HL-60 (cell line): Measurements from ENCODE around the gene DISP3.
"Not testable (repeated sequence)": the region's sequence is repeated elsewhere in the genome, so short reads cannot be mapped to it uniquely, and the experiment has no call there.

Experiments
- DNase-seq, 2 experiments: peaks; one replicate each; pipeline ENCODE4 v3.0.0-alpha.2; 2010 to 2020; ENCODE audit warnings: low read depth in 1 of 2, low spot score in 1 of 2
- H3K27ac ChIP-seq: fragments of 250-450 bp; sonication (Bioruptor Pico); replicated peaks from 2 replicates; pipeline ENCODE4 v1.5.1; 2020; ENCODE audit warnings: mild to moderate bottlenecking, moderate library complexity
- H3K27me3 ChIP-seq: fragments of 250-450 bp; sonication (Bioruptor Pico); 2 replicates; pipeline ENCODE4 v1.5.1; 2021; ENCODE audit warnings: mild to moderate bottlenecking, moderate library complexity; ENCODE audit not compliant: insufficient read depth, poor library complexity, severe bottlenecking
- H3K4me3 ChIP-seq: replicated peaks from 2 replicates; pipeline ENCODE4 v1.5.1; 2011; ENCODE audit warnings: mild to moderate bottlenecking, control low read depth, low read length; ENCODE audit not compliant: insufficient read depth
- GABPA ChIP-seq: IDR thresholded peaks from 2 replicates; pipeline ENCODE4 v1.6.1; 2012; ENCODE audit warnings: low read depth
- POLR2AphosphoS5 ChIP-seq: IDR thresholded peaks from 2 replicates; pipeline ENCODE4 v1.6.1; 2012; ENCODE audit warnings: low read depth
- SPI1 ChIP-seq: IDR thresholded peaks from 2 replicates; pipeline ENCODE4 v1.6.1; 2012; ENCODE audit warnings: low read depth, mild to moderate bottlenecking, borderline replicate concordance
- TF ChIP-seq, protein P1 (sequence below): IDR thresholded peaks from one replicate; pipeline ENCODE4 v1.5.1; 2011; ENCODE audit warnings: low read length, control low read depth, inconsistent platforms; ENCODE audit not compliant: insufficient read depth
- TF ChIP-seq, protein P2 (sequence below): IDR thresholded peaks from 2 replicates; pipeline ENCODE4 v1.6.1; 2012; ENCODE audit warnings: low read depth; ENCODE audit not compliant: insufficient replicate concordance

Gene DISP3

DNA sequence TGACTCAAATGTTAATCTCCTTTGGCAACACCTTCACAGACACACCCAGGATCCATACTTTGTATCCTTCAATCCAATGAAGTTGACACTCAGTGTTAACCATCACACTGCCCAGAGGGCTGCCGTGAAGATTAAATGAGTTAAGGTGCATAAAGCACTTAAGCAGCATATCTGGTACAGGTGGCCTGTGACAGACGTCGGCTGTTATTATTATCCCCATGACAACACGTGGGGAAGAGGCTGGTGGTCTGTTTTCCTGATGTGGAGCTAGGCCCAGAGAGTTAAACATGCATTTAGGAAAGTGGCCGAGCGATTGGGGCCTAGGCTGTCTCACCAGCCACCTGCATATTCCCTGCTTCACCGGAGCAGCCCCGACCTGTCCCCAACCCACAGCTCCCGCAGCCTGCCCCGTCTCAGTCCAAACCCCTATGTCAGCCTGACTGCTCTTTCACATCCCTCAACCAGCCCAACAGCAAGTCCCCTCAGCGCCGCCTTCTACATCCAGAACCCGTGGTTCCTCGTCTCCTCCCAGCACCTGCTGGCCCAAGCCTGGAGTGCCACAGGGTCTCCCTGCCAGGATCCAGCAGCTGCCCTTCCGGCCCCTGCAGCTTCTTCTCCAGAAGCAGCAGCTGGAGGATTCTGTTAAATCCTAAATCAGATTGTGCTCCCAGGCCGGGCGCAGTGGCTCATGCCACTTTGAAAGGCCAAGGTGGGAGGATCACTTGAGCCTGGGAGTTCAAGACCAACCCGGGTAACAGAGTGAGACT lies 97.3 kb downstream of the DISP3 start:
- H3K27ac ChIP-seq = no peak overlapping the region

DNA sequence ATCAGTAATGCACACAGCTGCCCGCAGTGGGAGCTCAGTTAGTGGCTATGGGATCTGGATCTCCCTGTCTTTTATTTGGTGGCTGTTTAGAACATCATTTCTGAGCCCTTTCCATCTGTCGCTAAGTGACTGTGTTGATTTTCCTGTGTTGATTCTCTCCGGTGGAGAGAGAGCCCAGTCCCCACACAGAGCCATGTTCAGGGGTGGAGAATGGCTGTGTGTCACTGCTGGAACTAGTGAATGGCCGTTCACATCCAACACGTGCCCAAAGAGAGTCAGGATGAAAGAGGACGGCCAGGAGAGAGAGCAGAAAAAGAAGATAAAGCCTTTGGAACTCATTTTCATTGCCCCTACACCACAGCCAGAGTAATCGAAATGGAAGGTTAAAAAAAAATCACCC lies 99.0 kb downstream of the DISP3 start:
- Histone ChIP-seq H3K27me3 (no peaks in the 10 kb centered on the region), H3K27ac (no peak overlapping the region), H3K4me3 (no peak overlapping the region)
- TF ChIP-seq POLR2AphosphoS5 (no peak), GABPA (no peak), SPI1 (no peak)
- TF ChIP-seq, protein P1, sequence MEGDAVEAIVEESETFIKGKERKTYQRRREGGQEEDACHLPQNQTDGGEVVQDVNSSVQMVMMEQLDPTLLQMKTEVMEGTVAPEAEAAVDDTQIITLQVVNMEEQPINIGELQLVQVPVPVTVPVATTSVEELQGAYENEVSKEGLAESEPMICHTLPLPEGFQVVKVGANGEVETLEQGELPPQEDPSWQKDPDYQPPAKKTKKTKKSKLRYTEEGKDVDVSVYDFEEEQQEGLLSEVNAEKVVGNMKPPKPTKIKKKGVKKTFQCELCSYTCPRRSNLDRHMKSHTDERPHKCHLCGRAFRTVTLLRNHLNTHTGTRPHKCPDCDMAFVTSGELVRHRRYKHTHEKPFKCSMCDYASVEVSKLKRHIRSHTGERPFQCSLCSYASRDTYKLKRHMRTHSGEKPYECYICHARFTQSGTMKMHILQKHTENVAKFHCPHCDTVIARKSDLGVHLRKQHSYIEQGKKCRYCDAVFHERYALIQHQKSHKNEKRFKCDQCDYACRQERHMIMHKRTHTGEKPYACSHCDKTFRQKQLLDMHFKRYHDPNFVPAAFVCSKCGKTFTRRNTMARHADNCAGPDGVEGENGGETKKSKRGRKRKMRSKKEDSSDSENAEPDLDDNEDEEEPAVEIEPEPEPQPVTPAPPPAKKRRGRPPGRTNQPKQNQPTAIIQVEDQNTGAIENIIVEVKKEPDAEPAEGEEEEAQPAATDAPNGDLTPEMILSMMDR = no peak
- TF ChIP-seq, protein P2, sequence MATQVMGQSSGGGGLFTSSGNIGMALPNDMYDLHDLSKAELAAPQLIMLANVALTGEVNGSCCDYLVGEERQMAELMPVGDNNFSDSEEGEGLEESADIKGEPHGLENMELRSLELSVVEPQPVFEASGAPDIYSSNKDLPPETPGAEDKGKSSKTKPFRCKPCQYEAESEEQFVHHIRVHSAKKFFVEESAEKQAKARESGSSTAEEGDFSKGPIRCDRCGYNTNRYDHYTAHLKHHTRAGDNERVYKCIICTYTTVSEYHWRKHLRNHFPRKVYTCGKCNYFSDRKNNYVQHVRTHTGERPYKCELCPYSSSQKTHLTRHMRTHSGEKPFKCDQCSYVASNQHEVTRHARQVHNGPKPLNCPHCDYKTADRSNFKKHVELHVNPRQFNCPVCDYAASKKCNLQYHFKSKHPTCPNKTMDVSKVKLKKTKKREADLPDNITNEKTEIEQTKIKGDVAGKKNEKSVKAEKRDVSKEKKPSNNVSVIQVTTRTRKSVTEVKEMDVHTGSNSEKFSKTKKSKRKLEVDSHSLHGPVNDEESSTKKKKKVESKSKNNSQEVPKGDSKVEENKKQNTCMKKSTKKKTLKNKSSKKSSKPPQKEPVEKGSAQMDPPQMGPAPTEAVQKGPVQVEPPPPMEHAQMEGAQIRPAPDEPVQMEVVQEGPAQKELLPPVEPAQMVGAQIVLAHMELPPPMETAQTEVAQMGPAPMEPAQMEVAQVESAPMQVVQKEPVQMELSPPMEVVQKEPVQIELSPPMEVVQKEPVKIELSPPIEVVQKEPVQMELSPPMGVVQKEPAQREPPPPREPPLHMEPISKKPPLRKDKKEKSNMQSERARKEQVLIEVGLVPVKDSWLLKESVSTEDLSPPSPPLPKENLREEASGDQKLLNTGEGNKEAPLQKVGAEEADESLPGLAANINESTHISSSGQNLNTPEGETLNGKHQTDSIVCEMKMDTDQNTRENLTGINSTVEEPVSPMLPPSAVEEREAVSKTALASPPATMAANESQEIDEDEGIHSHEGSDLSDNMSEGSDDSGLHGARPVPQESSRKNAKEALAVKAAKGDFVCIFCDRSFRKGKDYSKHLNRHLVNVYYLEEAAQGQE = no peak
- DNase-seq = no peak

More for the DNA sequence above, 97.3 kb downstream of the DISP3 start:
- TF ChIP-seq, protein P2 = no peak
- no peak for TF ChIP-seq POLR2AphosphoS5
- TF ChIP-seq GABPA = no peak
- TF ChIP-seq, protein P1 = no peak
- no peak for TF ChIP-seq SPI1
- Histone ChIP-seq H3K27me3 (no peaks in the 10 kb centered on the region), H3K4me3 (no peak overlapping the region)
- DNase-seq = no peak

DNA sequence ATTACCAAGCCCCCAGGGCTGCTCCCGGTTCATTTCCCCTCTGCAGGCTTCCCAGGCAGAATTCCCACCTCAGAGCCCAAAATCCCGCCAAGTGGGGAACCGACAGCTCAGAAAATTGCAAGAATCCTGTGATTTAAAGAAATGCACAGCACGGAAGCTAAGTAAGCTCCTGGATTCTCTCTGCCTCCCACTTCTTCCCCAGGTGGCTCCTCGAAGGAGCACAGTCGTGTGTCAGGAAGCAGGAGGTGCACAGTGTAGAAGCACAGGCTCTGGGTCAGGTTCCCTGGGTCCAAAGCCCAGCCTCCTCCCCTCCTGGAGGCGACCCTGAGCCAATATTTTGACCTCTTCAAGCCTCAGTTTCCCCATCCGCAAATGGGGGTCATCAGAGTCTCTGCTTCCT lies 100.6 kb downstream of the DISP3 start:
- Histone ChIP-seq H3K27ac (no peak overlapping the region), H3K4me3 (no peak overlapping the region), H3K27me3 (no peaks in the 10 kb centered on the region)
- TF ChIP-seq, protein P2 = no peak
- TF ChIP-seq SPI1 (no peak), GABPA (no peak), POLR2AphosphoS5 (no peak)
- TF ChIP-seq, protein P1 = no peak
- DNase-seq = no peak

DNA sequence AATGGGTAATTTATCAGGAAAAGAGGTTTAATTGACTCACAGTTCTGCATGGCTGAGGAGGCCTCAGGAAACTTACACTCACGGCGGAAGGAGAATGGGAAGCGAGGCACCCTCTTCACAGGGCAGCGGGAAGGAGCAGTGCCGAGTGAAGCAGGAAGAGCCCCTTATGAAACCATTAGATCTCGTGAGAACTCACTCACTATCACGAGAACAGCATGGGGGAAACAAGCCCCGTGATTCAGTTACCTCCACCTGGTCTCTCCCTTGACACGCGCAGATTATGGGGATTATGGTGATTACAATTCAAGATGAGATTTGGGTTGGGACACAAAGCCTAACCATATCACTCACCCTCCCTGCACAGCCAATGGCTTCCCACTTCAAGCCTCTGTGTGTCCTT lies 101.1 kb downstream of the DISP3 start:
- not testable (repeated sequence) for H3K27ac ChIP-seq, H3K4me3 ChIP-seq, H3K27me3 ChIP-seq, DNase-seq
